Left ventricle myocardium inferior (tissue), 1 donor: ENCODE data around the gene PRKG1. TPM values are rescaled to one million over a fixed set of nuclear protein-coding genes. Genes with fewer than 3 reads are reported as not detected.

Source experiments
- DNase-seq: peaks from one replicate; pipeline ENCODE4 v3.0.0-alpha.2; 2020
- H3K27ac ChIP-seq: fragments of 200-600 bp; replicated peaks from 2 replicates; pipeline ENCODE4 v1.8.0; 2021
- H3K27me3 ChIP-seq: fragments of 200-600 bp; 2 replicates; pipeline ENCODE4 v1.8.0; 2021; ENCODE audit warnings: low read depth
- H3K36me3 ChIP-seq: fragments of 200-600 bp; 2 replicates; pipeline ENCODE4 v1.8.0; 2021
- H3K4me1 ChIP-seq: fragments of 200-600 bp; 2 replicates; pipeline ENCODE4 v1.8.0; 2021
- H3K4me3 ChIP-seq: fragments of 200-600 bp; 2 replicates; pipeline ENCODE4 v1.8.0; 2021; ENCODE audit warnings: mild to moderate bottlenecking, moderate library complexity
- H3K9me3 ChIP-seq: fragments of 200-600 bp; replicated peaks from 2 replicates; pipeline ENCODE4 v1.8.0; 2021
- CTCF ChIP-seq: fragments of 200-600 bp; IDR thresholded peaks from 2 replicates; pipeline ENCODE4 v1.8.0; 2021; ENCODE audit warnings: antibody characterized with exemption, mild to moderate bottlenecking, borderline replicate concordance
- intact Hi-C: fragments of 100-400 bp; cut with micrococcal nuclease; formaldehyde crosslinking; loops from one replicate; pipeline ENCODE4 v1.11.0; 2022
- total RNA-seq: library from RNA; stranded (reverse); fragmentation: NEBNext Ultra II Directional; extraction: Animal tissue kit (Norgen Biotek cat#: 25700); gene quantifications from one replicate; pipeline ENCODE4 v1.2.1, GENCODE V29; 2021
- donor health status: DM: no; HTN: yes; CAD: no; lungs with severe emphysema.

Gene PRKG1
- total RNA-seq, 1 donor from 2014 or later: 38.9 TPM

- intact Hi-C loops: no loop called here
- Histone ChIP-seq H3K4me3 (no peak overlapping the region), H3K9me3 (no peaks in the 10 kb centered on the region), H3K36me3 (no peaks in the 10 kb centered on the region), H3K4me1 (no peaks in the 10 kb centered on the region), H3K27ac (no peak overlapping the region), H3K27me3 (no peaks in the 10 kb centered on the region)
- no peak for TF ChIP-seq CTCF
- no peak for DNase-seq
Observed at GRCh38 chr10:51772387-51772786, 698.1 kb downstream of the PRKG1 start.

GRCh38 chr10:51773681-51774080 lies 699.4 kb downstream of the PRKG1 start:
- Histone ChIP-seq H3K36me3 (no peaks in the 10 kb centered on the region), H3K27me3 (no peaks in the 10 kb centered on the region), H3K9me3 (no peaks in the 10 kb centered on the region), H3K4me1 (no peaks in the 10 kb centered on the region), H3K4me3 (no peak overlapping the region), H3K27ac (no peak overlapping the region)
- intact Hi-C loops: no loop called here
- DNase-seq: no peak
- no peak for TF ChIP-seq CTCF

- H3K27ac ChIP-seq: no peak overlapping the region
- intact Hi-C loops: no loop called here
- no peaks in the 10 kb centered on the region for H3K36me3 ChIP-seq
- no peak overlapping the region for H3K4me3 ChIP-seq
- TF ChIP-seq CTCF: no peak
- H3K27me3 ChIP-seq: no peaks in the 10 kb centered on the region
- H3K9me3 ChIP-seq: no peaks in the 10 kb centered on the region
- DNase-seq: no peak
- H3K4me1 ChIP-seq: no peaks in the 10 kb centered on the region
Observed at GRCh38 chr10:51783941-51784340, 709.7 kb downstream of the PRKG1 start.

GRCh38 chr10:51786016-51786683 lies 711.9 kb downstream of the PRKG1 start:
- H3K36me3 ChIP-seq: no peaks in the 10 kb centered on the region
- H3K9me3 ChIP-seq: peaks cover 4% of the 10 kb centered on the region
- no peaks in the 10 kb centered on the region for H3K27me3 ChIP-seq
- peaks cover 6% of the 10 kb centered on the region for H3K4me1 ChIP-seq
- H3K4me3 ChIP-seq: no peak overlapping the region
- intact Hi-C loops: no loop called here
- H3K27ac ChIP-seq: no peak overlapping the region
- no peak for DNase-seq
- TF ChIP-seq CTCF: no peak

GRCh38 chr10:51786684-51787035 lies 712.4 kb downstream of the PRKG1 start:
- TF ChIP-seq CTCF: no peak
- Histone ChIP-seq H3K4me3 (no peak overlapping the region), H3K27ac (no peak overlapping the region), H3K9me3 (peaks cover 9% of the 10 kb centered on the region), H3K4me1 (peaks cover 6% of the 10 kb centered on the region), H3K36me3 (no peaks in the 10 kb centered on the region), H3K27me3 (no peaks in the 10 kb centered on the region)
- intact Hi-C loops: no loop called here
- DNase-seq: no peak

- intact Hi-C loops: no loop called here
- Histone ChIP-seq H3K4me3 (no peak overlapping the region), H3K9me3 (peaks cover 24% of the 10 kb centered on the region), H3K36me3 (no peaks in the 10 kb centered on the region), H3K27me3 (no peaks in the 10 kb centered on the region), H3K4me1 (peaks cover 6% of the 10 kb centered on the region), H3K27ac (no peak overlapping the region)
- DNase-seq: no peak
- no peak for TF ChIP-seq CTCF
Observed at GRCh38 chr10:51788273-51788672, 714.0 kb downstream of the PRKG1 start.
